Activated CD4-positive, alpha-beta T cell treated with anti-CD3 and anti-CD28 coated beads for 48 hours (primary cell): ENCODE measurements around the gene PIP5K1C.

Experiments
- DNase-seq: peaks from one replicate; pipeline ENCODE4 v3.0.0-alpha.2; 2020

The PIP5K1C gene

GRCh38 chr19:3607303-3608078, 92.8 kb downstream of the PIP5K1C start:
- no peak for DNase-seq

- peak; percentile 74 for DNase-seq
Measured at GRCh38 chr19:3606690-3607289, 93.5 kb downstream of the PIP5K1C start, which contains the start of gene TBXA2R. TBXA2R (minus strand) TSS chr19:3606875; CDS start chr19:3600634, 6,241 bp downstream.

GRCh38 chr19:3606174-3606689, 94.0 kb downstream of the PIP5K1C start:
- DNase-seq = peak; percentile 33

- DNase-seq = no peak
Measured at GRCh38 chr19:3605770-3606169, 94.5 kb downstream of the PIP5K1C start.

- no peak for DNase-seq
Measured at GRCh38 chr19:3605361-3605760, 94.9 kb downstream of the PIP5K1C start.

GRCh38 chr19:3604987-3605343, 95.3 kb downstream of the PIP5K1C start:
- no peak for DNase-seq

GRCh38 chr19:3604227-3604986, 95.9 kb downstream of the PIP5K1C start:
- DNase-seq = no peak

- DNase-seq = no peak
Measured at GRCh38 chr19:3603121-3603811, 97.0 kb downstream of the PIP5K1C start.

GRCh38 chr19:3601021-3601420, 99.2 kb downstream of the PIP5K1C start:
- no peak for DNase-seq

- no peak for DNase-seq
Measured at GRCh38 chr19:3599776-3600187, 100.5 kb downstream of the PIP5K1C start.

- DNase-seq = no peak
Measured at GRCh38 chr19:3595521-3596061, 104.7 kb downstream of the PIP5K1C start.

- DNase-seq = no peak
Measured at GRCh38 chr19:3593156-3593555, 107.1 kb downstream of the PIP5K1C start.

- DNase-seq = no peak
Measured at GRCh38 chr19:3591876-3592613, 108.2 kb downstream of the PIP5K1C start.

- no peak for DNase-seq
Measured at GRCh38 chr19:3590991-3591659, 109.1 kb downstream of the PIP5K1C start.

- DNase-seq = no peak
Measured at GRCh38 chr19:3589949-3590348, 110.3 kb downstream of the PIP5K1C start.

- DNase-seq = no peak
Measured at GRCh38 chr19:3589439-3589838, 110.8 kb downstream of the PIP5K1C start.

- DNase-seq = no peak
Measured at GRCh38 chr19:3586707-3587346, 113.4 kb downstream of the PIP5K1C start.

- peak; percentile 48 for DNase-seq
Measured at GRCh38 chr19:3586127-3586626, 114.1 kb downstream of the PIP5K1C start.

GRCh38 chr19:3585301-3586126, 114.8 kb downstream of the PIP5K1C start, which contains the start of gene GIPC3:
GIPC3 (plus strand) TSS chr19:3585478; CDS start chr19:3585598, 120 bp downstream.
- DNase-seq = no peak
